ENCODE data around the gene STAB2. TPM values are rescaled to one million over a fixed set of nuclear protein-coding genes. Genes with fewer than 3 reads are reported as not detected.

The STAB2 gene
- total and polyA plus RNA-seq, 2 of the 8 experiments (the other 6 are each of a cell fraction or from before 2014, with no cell fraction given): not detected

- TF ChIP-seq BCL11A (IDR thresholded peaks at IDR 0.05; ENCODE audit: low read depth in 2 of 2, low read length in 2 of 2): no peak
- no peak for TF ChIP-seq USF2 (IDR thresholded peaks at IDR 0.05; ENCODE audit: low read length)
- TF ChIP-seq CTBP2 (IDR thresholded peaks at IDR 0.05; ENCODE audit: borderline replicate concordance, insufficient read depth, insufficient read length, low read length): no peak
- no peak for TF ChIP-seq SIX5 (IDR thresholded peaks at IDR 0.05; ENCODE audit: low read depth, low read length)
- no peak for TF ChIP-seq YY1 (IDR thresholded peaks at IDR 0.05; ENCODE audit: low read depth, low read length)
- no peak for TF ChIP-seq KDM5A (IDR thresholded peaks at IDR 0.05; ENCODE audit: low read length)
Measured at GRCh38 chr12:103791350-103791920, 204.4 kb downstream of the STAB2 start (continued).
